Skeletal muscle tissue (tissue), 4 donors: Measurements from ENCODE around the gene IFITM2. TPM values are rescaled to one million over a fixed set of nuclear protein-coding genes. Genes with fewer than 3 reads are reported as not detected.

Source experiments
- H3K27ac ChIP-seq: one replicate; pipeline ENCODE4 v1.7.0; 2013; ENCODE audit warnings: mild to moderate bottlenecking, low read depth, low read length, inconsistent platforms
- H3K27me3 ChIP-seq, 3 donors: one replicate each; pipeline ENCODE4 v1.7.0; 2013; ENCODE audit warnings: low read length in 3 of 3; ENCODE audit not compliant: control insufficient read depth in 3 of 3, insufficient read depth in 3 of 3
- H3K36me3 ChIP-seq, 3 donors: one replicate each; pipeline ENCODE4 v1.7.0; 2013; ENCODE audit warnings: low read length in 3 of 3; ENCODE audit not compliant: control insufficient read depth in 3 of 3, insufficient read depth in 3 of 3
- H3K4me1 ChIP-seq, 3 donors: one replicate each; pipeline ENCODE4 v1.7.0; 2013; ENCODE audit warnings: low read length in 3 of 3, mild to moderate bottlenecking in 3 of 3; ENCODE audit not compliant: control insufficient read depth in 3 of 3, insufficient read depth in 3 of 3
- H3K4me3 ChIP-seq, 3 donors: one replicate each; pipeline ENCODE4 v1.7.0; 2013; ENCODE audit warnings: low read length in 3 of 3
- H3K9ac ChIP-seq, 3 donors: one replicate each; pipeline ENCODE4 v1.7.0; 2013; ENCODE audit warnings: low read length in 3 of 3, mild to moderate bottlenecking in 3 of 3, moderate library complexity in 2 of 3, low read depth in 1 of 3
- H3K9me3 ChIP-seq, 3 donors: one replicate each; pipeline ENCODE4 v1.7.0; 2013; ENCODE audit warnings: low read length in 3 of 3; ENCODE audit not compliant: control insufficient read depth in 3 of 3
- total RNA-seq: library from RNA; depleted of rRNA; stranded (reverse); fragments of >200 nt; gene quantifications from one replicate; pipeline ENCODE4 v1.2.3, GENCODE V29; 2014
- donor health status: Osteomylitis.

IFITM2 gene
- total RNA-seq, 1 donor from 2014 or later: 6.3 TPM

GRCh38 chr11:271319-271715 lies 36.3 kb upstream of the IFITM2 start:
- no peaks in the 10 kb centered on the region for H3K36me3 ChIP-seq
- H3K27ac ChIP-seq: no peak overlapping the region
- peaks cover 0 to 6% (median 0%) of the 10 kb centered on the region in 3 donors for H3K4me1 ChIP-seq
- H3K4me3 ChIP-seq: no peak overlapping the region
- H3K27me3 ChIP-seq: peaks cover 11 to 40% (median 17%) of the 10 kb centered on the region in 3 donors
- no peaks in the 10 kb centered on the region for H3K9me3 ChIP-seq
- no peak overlapping the region for H3K9ac ChIP-seq

DNA sequence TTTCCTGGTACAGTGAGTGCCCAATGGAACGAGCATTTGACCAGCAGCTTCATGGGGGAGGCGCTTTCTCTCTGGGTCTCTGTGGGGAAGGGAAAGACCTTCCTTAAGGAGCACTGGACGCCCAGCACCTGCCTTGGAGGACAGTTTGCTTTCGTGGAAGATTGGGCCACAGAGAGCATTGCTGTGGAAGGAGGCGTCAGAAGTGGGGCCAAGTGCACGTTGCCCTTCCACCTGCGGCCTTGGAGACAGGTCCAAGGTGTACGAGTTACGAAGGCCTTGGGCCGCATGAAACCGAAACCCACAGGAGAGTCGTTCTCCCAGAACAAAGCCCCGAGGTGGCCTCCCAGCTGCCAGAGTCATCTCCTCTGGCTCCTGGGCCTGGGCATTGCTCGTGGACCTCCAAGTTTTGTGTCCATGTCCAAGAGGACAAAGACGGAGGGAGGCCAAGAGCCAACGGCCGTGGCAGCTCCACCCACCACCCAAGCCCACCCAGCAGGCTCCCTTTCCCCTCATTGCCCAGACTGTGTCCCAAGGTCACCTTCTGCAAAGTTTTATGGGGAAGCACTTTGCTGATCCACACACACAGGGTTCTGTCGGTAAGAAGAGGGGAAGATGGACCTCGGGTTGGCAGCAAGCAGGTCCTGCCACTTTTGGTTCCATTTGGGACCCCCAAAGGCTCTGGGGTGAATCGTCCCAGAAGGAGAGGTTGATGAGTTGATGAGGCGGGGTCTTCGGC lies 35.3 kb upstream of the IFITM2 start:
- H3K27me3 ChIP-seq: peaks cover 11 to 42% (median 17%) of the 10 kb centered on the region in 3 donors
- no peak overlapping the region for H3K9ac ChIP-seq
- no peaks in the 10 kb centered on the region for H3K9me3 ChIP-seq
- H3K36me3 ChIP-seq: no peaks in the 10 kb centered on the region
- H3K4me3 ChIP-seq: no peak overlapping the region
- no peak overlapping the region for H3K27ac ChIP-seq
- peaks cover 0 to 6% (median 0%) of the 10 kb centered on the region in 3 donors for H3K4me1 ChIP-seq

GRCh38 chr11:272931-273198 lies 34.8 kb upstream of the IFITM2 start:
- peaks cover 0 to 4% (median 0%) of the 10 kb centered on the region in 3 donors for H3K4me1 ChIP-seq
- no peak overlapping the region for H3K9ac ChIP-seq
- H3K36me3 ChIP-seq: no peaks in the 10 kb centered on the region
- H3K27me3 ChIP-seq: peaks cover 12 to 41% (median 22%) of the 10 kb centered on the region in 3 donors
- no peaks in the 10 kb centered on the region for H3K9me3 ChIP-seq
- no peak overlapping the region for H3K27ac ChIP-seq
- H3K4me3 ChIP-seq: no peak overlapping the region

DNA sequence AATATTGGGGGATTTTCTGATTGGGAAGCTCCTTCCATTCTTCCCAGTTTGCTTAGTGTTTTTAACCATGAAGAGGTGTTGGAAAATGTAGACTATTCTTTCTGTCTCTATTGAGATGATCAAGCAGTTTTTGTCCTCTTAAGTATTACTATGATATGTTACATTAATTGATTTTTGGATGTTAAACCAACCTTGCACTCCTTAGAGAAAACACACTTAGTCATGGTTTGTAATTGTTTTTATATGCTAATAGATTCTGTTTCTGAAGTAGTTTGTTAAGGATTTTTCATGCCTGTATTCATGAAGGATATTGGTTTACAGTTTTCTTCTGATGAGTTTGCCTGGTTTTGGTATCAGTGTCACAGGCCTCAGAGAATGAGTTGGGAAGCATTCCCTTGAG lies 31.4 kb upstream of the IFITM2 start:
- Histone ChIP-seq H3K27me3 (peaks cover 39 to 56% (median 44%) of the 10 kb centered on the region in 3 donors), H3K9ac (no peak overlapping the region), H3K27ac (no peak overlapping the region), H3K36me3 (no peaks in the 10 kb centered on the region), H3K9me3 (no peaks in the 10 kb centered on the region), H3K4me1 (peaks cover 5 to 11% (median 8%) of the 10 kb centered on the region in 3 donors), H3K4me3 (no peak overlapping the region)

DNA sequence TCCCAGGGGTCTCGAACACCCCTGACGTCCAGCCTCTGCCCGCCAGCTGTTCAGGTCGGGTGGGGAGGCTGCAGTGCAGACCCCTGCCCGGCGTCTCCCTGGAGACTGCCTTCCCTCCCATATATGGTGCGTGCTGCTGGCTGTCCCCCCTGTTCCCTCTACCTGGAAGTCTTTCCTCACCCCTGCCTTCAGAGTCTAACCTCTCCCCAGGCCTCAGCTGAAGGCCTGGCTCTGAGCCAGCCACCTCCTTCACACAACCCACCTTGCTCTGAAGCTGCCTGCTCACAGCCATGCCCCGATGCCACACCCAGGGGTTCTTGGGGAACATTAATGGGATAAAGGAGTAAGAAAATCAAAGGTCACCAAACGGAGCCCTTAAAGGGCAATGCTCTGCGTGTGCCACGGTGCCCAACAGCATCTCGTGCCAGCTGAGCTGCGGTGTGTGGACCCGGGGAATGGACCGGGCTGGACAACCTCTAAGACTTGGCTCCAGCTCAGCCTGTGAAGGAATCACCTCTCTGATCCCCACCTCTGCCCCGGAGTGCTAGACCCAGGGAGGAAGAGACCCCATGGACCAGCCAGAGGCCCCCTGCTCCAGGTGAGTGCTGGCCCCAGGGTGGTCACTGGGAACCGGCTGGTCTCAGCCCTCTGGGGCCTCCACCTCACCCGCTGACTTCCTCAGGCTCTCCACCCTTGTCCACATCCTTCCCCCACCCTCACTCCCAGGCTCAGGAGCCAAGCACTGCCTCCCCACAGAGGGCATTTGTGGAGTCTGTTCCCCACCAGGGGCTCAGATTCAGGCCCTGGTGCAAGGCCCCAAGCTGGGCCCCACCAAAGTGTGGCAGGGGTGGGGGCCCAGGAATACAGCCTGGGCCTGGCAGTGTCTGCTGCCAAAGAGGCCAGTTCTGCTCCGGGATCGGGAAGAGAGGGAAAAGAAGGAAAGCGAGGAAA lies 29.3 kb upstream of the IFITM2 start, which contains the start of gene NLRP6:
Gene NLRP6 (plus strand): TSS at position 407 of the 951 bp plus-strand sequence. CDS start 163 bp downstream, at position 570.
- H3K9ac ChIP-seq: no peak within 1 kb of the TSS
- H3K36me3 ChIP-seq: no peaks in the 10 kb centered on the region
- H3K4me3 ChIP-seq: no peak within 1 kb of the TSS
- H3K27me3 ChIP-seq: peaks cover 52 to 57% (median 56%) of the 10 kb centered on the region in 3 donors
- H3K4me1 ChIP-seq: peaks cover 8 to 15% (median 10%) of the 10 kb centered on the region in 3 donors
- H3K27ac ChIP-seq: no peak within 1 kb of the TSS
- H3K9me3 ChIP-seq: no peaks in the 10 kb centered on the region

- Histone ChIP-seq H3K4me1 (peaks cover 8 to 15% (median 10%) of the 10 kb centered on the region in 3 donors), H3K27ac (no peak overlapping the region), H3K36me3 (no peaks in the 10 kb centered on the region), H3K9ac (no peak overlapping the region), H3K4me3 (no peak overlapping the region), H3K27me3 (peaks cover 62 to 65% (median 65%) of the 10 kb centered on the region in 3 donors), H3K9me3 (no peaks in the 10 kb centered on the region)
These were observed 28.3 kb upstream of the IFITM2 start for GRCh38 chr11:279040-279965.

DNA sequence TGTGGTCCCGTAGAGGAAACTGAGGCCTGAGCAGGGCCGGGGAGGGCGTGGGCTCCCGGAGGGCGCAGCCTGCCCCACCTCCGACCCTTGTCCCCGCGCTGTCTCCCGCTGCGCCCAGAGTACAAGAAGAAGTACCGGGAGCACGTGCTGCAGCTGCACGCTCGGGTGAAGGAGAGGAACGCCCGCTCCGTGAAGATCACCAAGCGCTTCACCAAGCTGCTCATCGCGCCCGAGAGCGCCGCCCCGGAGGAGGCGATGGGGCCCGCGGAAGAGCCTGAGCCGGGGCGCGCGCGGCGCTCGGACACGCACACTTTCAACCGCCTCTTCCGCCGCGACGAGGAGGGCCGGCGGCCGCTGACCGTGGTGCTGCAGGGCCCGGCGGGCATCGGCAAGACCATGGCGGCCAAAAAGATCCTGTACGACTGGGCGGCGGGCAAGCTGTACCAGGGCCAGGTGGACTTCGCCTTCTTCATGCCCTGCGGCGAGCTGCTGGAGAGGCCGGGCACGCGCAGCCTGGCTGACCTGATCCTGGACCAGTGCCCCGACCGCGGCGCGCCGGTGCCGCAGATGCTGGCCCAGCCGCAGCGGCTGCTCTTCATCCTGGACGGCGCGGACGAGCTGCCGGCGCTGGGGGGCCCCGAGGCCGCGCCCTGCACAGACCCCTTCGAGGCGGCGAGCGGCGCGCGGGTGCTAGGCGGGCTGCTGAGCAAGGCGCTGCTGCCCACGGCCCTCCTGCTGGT lies 27.5 kb upstream of the IFITM2 start:
- Histone ChIP-seq H3K9ac (no peak overlapping the region), H3K27ac (no peak overlapping the region), H3K27me3 (peaks cover 68 to 71% (median 69%) of the 10 kb centered on the region in 3 donors), H3K36me3 (no peaks in the 10 kb centered on the region), H3K4me3 (peak overlapping the region in 1 of 3 donors; percentile 20), H3K9me3 (no peaks in the 10 kb centered on the region), H3K4me1 (peaks cover 8 to 15% (median 10%) of the 10 kb centered on the region in 3 donors)

DNA sequence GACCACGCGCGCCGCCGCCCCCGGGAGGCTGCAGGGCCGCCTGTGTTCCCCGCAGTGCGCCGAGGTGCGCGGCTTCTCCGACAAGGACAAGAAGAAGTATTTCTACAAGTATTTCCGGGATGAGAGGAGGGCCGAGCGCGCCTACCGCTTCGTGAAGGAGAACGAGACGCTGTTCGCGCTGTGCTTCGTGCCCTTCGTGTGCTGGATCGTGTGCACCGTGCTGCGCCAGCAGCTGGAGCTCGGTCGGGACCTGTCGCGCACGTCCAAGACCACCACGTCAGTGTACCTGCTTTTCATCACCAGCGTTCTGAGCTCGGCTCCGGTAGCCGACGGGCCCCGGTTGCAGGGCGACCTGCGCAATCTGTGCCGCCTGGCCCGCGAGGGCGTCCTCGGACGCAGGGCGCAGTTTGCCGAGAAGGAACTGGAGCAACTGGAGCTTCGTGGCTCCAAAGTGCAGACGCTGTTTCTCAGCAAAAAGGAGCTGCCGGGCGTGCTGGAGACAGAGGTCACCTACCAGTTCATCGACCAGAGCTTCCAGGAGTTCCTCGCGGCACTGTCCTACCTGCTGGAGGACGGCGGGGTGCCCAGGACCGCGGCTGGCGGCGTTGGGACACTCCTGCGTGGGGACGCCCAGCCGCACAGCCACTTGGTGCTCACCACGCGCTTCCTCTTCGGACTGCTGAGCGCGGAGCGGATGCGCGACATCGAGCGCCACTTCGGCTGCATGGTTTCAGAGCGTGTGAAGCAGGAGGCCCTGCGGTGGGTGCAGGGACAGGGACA lies 26.7 kb upstream of the IFITM2 start:
- Histone ChIP-seq H3K36me3 (no peaks in the 10 kb centered on the region), H3K4me3 (peak overlapping the region in 1 of 3 donors; percentile 14), H3K27ac (no peak overlapping the region), H3K27me3 (peaks cover 72 to 79% (median 76%) of the 10 kb centered on the region in 3 donors), H3K9ac (no peak overlapping the region), H3K9me3 (no peaks in the 10 kb centered on the region), H3K4me1 (peaks cover 8 to 15% (median 10%) of the 10 kb centered on the region in 3 donors)
